Right atrium auricular region (tissue), 2 donors: Measurements from ENCODE around the gene RUNX2. TPM values are rescaled to one million over a fixed set of nuclear protein-coding genes. Genes with fewer than 3 reads are reported as not detected.

ENCODE experiments used
- DNase-seq: peaks from one replicate; pipeline ENCODE4 v3.0.0-alpha.2; 2019; ENCODE audit warnings: low spot score
- H3K27ac ChIP-seq, 2 donors: fragments of 200-600 bp; sonication (generic); 1 replicate in 1 of 2; 2 replicates in 1 of 2; pipeline ENCODE4 v1.5.1; 2016 to 2019
- H3K27me3 ChIP-seq, 2 donors: fragments of 200-600 bp; sonication (generic); one replicate each; pipeline versions ENCODE4 v1.5.1 to v1.6.0; 2017 to 2019
- H3K36me3 ChIP-seq: fragments of 200-600 bp; sonication (generic); one replicate; pipeline ENCODE4 v1.5.1; 2016
- H3K4me1 ChIP-seq, 2 donors: fragments of 200-600 bp; sonication (generic); one replicate each; pipeline versions ENCODE4 v1.5.1 to v1.6.0; 2017 to 2019
- H3K4me3 ChIP-seq, 2 donors: fragments of 200-600 bp; sonication (generic); 1 replicate in 1 of 2; 2 replicates in 1 of 2; pipeline ENCODE4 v1.5.1; 2017 to 2019; ENCODE audit warnings: mild to moderate bottlenecking in 1 of 2, moderate library complexity in 1 of 2
- H3K9me3 ChIP-seq, 2 donors: fragments of 200-600 bp; sonication (generic); one replicate each; pipeline ENCODE4 v1.5.1; 2019
- CTCF ChIP-seq, 2 donors: fragments of 200-600 bp; sonication (generic); IDR thresholded peaks; one replicate each; pipeline ENCODE4 v1.5.1; 2019; ENCODE audit warnings: antibody characterized with exemption in 2 of 2
- total RNA-seq, 2 donors: library from RNA; depleted of rRNA; stranded (reverse); fragments of >200 nt; gene quantifications; one replicate each; pipeline ENCODE4 v1.1.0, GENCODE V29; 2016

The RUNX2 gene
- total RNA-seq, 2 donors from 2014 or later, result 0.55 to 0.85 TPM

- Histone ChIP-seq H3K27me3 (no peaks in the 10 kb centered on the region), H3K4me1 (no peaks in the 10 kb centered on the region), H3K9me3 (no peaks in the 10 kb centered on the region), H3K27ac (no peak overlapping the region), H3K36me3 (no peaks in the 10 kb centered on the region), H3K4me3 (no peak overlapping the region)
- no peak for DNase-seq
- no peak for TF ChIP-seq CTCF (IDR thresholded peaks at IDR 0.05)
These were observed 302.7 kb downstream of the RUNX2 start for GRCh38 chr6:45630801-45631200.

DNA sequence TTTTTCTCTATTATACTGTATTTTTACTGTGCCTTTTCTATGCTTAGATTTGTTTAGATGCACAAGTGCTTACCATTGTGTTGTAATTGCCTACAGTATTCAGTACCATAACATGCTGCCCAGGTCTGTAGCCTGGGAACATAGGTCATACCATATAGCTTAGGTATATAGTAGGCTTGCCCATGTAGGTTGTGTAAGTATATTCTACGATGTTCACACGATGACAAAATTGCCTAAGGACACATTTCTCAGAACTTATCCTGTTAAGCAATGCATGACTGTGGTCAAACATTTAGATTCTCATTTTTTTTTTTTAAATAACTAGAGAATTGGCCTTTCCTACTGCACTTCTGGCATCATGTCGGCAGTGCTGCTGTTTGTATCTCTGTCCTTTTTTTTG, 303.3 kb downstream of the RUNX2 start:
- H3K9me3 ChIP-seq, result no peaks in the 10 kb centered on the region
- no peaks in the 10 kb centered on the region for H3K4me1 ChIP-seq
- no peaks in the 10 kb centered on the region for H3K27me3 ChIP-seq
- no peak for TF ChIP-seq CTCF (IDR thresholded peaks at IDR 0.05)
- DNase-seq, result no peak
- H3K27ac ChIP-seq, result no peak overlapping the region
- no peaks in the 10 kb centered on the region for H3K36me3 ChIP-seq
- no peak overlapping the region for H3K4me3 ChIP-seq

GRCh38 chr6:45633272-45633908, 305.3 kb downstream of the RUNX2 start:
- no peak for TF ChIP-seq CTCF (IDR thresholded peaks at IDR 0.05)
- Histone ChIP-seq H3K36me3 (no peaks in the 10 kb centered on the region), H3K27me3 (no peaks in the 10 kb centered on the region), H3K9me3 (no peaks in the 10 kb centered on the region), H3K4me3 (no peak overlapping the region), H3K4me1 (no peaks in the 10 kb centered on the region), H3K27ac (no peak overlapping the region)
- no peak for DNase-seq

DNA sequence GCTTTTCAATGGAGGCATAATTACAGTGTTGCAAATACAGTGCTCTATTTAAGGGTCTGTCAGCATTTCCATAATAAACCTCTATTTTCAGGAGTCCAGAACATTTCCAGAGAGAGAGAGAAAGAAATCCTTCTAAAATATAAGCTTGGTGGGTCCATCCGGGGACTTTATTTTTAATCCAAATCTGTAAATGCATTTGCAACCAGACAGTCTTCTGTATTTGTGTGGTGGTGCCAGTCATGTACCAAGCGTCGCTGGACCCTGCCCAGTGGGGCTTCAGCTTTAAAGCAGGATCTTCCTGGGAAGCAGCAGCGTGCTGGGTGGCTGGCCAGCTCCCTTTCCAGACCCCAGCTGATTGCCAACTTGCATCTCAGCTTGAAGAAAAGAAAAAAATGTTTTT, 306.1 kb downstream of the RUNX2 start:
- no peak for TF ChIP-seq CTCF (IDR thresholded peaks at IDR 0.05)
- DNase-seq, result no peak
- Histone ChIP-seq H3K4me1 (no peaks in the 10 kb centered on the region), H3K27me3 (no peaks in the 10 kb centered on the region), H3K9me3 (no peaks in the 10 kb centered on the region), H3K27ac (no peak overlapping the region), H3K4me3 (no peak overlapping the region), H3K36me3 (no peaks in the 10 kb centered on the region)

- Histone ChIP-seq H3K27ac (no peak overlapping the region), H3K4me3 (no peak overlapping the region), H3K36me3 (no peaks in the 10 kb centered on the region), H3K27me3 (no peaks in the 10 kb centered on the region), H3K4me1 (no peaks in the 10 kb centered on the region), H3K9me3 (no peaks in the 10 kb centered on the region)
- TF ChIP-seq CTCF (IDR thresholded peaks at IDR 0.05), result no peak
- no peak for DNase-seq
These were observed 307.2 kb downstream of the RUNX2 start for GRCh38 chr6:45635284-45635867.

DNA sequence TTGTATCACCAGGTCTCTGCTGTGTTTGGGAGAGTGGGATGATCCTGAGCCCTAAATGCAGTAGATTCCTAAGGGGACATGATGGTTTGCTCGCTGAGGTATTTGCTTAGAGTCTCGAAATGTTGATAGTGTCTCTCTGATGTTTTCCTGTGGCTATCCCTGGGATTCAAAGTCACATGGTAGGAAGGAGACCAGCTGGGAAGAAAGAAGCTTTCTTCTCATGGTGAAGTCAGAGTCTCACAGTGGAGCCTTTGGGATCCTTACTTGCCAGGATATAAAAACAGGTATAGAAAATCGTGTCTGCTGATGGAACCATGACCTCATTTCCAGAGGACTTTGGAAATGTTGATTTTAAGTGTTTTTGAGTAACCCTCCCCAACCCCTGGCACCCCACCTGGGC, 308.9 kb downstream of the RUNX2 start:
- Histone ChIP-seq H3K27ac (no peak overlapping the region), H3K27me3 (no peaks in the 10 kb centered on the region), H3K4me3 (no peak overlapping the region), H3K36me3 (no peaks in the 10 kb centered on the region), H3K9me3 (no peaks in the 10 kb centered on the region), H3K4me1 (no peaks in the 10 kb centered on the region)
- no peak for TF ChIP-seq CTCF (IDR thresholded peaks at IDR 0.05)
- no peak for DNase-seq
